Mucosa of rectum (tissue), 2 donors: ENCODE measurements around the gene ZMYND8.

Source experiments
- H3K27ac ChIP-seq, 2 donors: one replicate each; pipeline ENCODE4 v1.7.0; 2013; ENCODE audit warnings: inconsistent platforms in 2 of 2, low read depth in 2 of 2, low read length in 2 of 2
- H3K27me3 ChIP-seq, 2 donors: one replicate each; pipeline ENCODE4 v1.7.0; 2013; ENCODE audit warnings: low read length in 2 of 2; ENCODE audit not compliant: control insufficient read depth in 2 of 2, insufficient read depth in 2 of 2
- H3K36me3 ChIP-seq, 2 donors: one replicate each; pipeline ENCODE4 v1.7.0; 2013; ENCODE audit warnings: low read length in 2 of 2; ENCODE audit not compliant: control insufficient read depth in 2 of 2, insufficient read depth in 2 of 2
- H3K4me1 ChIP-seq, 2 donors: one replicate each; pipeline ENCODE4 v1.7.0; 2013; ENCODE audit warnings: low read length in 2 of 2, mild to moderate bottlenecking in 1 of 2; ENCODE audit not compliant: control insufficient read depth in 2 of 2, insufficient read depth in 2 of 2
- H3K4me3 ChIP-seq, 2 donors: one replicate each; pipeline ENCODE4 v1.7.0; 2013; ENCODE audit warnings: low read length in 2 of 2
- H3K9ac ChIP-seq, 2 donors: one replicate each; pipeline ENCODE4 v1.7.0; 2013; ENCODE audit warnings: low read length in 2 of 2, low read depth in 1 of 2, mild to moderate bottlenecking in 1 of 2
- H3K9me3 ChIP-seq, 2 donors: one replicate each; pipeline ENCODE4 v1.7.0; 2013; ENCODE audit warnings: low read length in 2 of 2; ENCODE audit not compliant: control insufficient read depth in 2 of 2
- donor health status: healthy.
- donor health status: Normal muscosa, but diverticular disease.

Gene ZMYND8

DNA sequence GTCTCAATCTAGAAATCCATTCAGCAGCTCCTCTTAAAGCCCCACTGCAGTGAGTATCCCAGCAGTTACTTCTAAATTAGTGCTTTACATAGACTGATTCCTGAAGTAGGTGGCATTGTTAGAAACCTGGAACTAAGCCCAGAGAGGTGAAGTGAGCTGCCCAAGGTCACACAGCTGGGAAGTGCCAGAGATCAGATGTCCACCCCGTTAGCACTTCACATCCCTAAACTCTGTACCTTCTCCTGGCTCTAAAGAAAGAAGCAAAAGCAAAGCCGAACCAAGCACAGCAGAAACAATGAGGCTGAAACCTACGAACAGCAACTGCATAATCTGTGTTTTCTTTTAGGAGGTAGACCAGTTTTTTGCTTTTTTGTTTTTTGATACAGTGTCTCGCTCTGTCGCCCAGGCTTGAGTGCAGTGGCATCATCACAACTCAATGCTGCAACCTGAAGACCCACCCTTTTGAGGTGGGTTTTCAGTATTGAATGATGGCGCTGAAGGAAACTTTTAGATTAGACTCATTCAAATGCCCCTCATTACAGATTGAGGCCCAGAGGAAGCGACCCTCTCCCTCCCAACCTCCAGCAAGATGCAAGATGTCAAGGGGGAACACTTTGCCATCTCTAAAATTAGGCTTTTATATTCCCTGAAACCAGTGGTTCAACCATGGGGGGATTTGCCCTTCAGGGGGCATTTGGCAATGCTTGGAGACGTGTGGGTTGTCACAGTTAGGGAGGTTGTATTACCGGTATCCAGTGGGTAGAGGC, 3.2 kb upstream of the ZMYND8 start:
- peak overlapping the region; percentile 97 to 98 for H3K27ac ChIP-seq
- H3K4me3 ChIP-seq = peak overlapping the region; percentile 20 to 51
- peaks cover 60 to 65% of the 10 kb centered on the region in 2 donors for H3K4me1 ChIP-seq
- no peaks in the 10 kb centered on the region for H3K27me3 ChIP-seq
- no peaks in the 10 kb centered on the region for H3K36me3 ChIP-seq
- peak overlapping the region; percentile 68 to 87 for H3K9ac ChIP-seq
- no peaks in the 10 kb centered on the region for H3K9me3 ChIP-seq

GRCh38 chr20:47358672-47359529, 2.4 kb upstream of the ZMYND8 start:
- Histone ChIP-seq H3K27me3 (no peaks in the 10 kb centered on the region), H3K27ac (peak overlapping the region; percentile 97 to 98), H3K4me1 (peaks cover 67 to 73% of the 10 kb centered on the region in 2 donors), H3K36me3 (no peaks in the 10 kb centered on the region), H3K4me3 (peak overlapping the region; percentile 51 to 52), H3K9ac (peak overlapping the region; percentile 68 to 87), H3K9me3 (no peaks in the 10 kb centered on the region)

GRCh38 chr20:47358039-47358671, 1.7 kb upstream of the ZMYND8 start:
- Histone ChIP-seq H3K4me1 (peaks cover 73 to 81% of the 10 kb centered on the region in 2 donors), H3K9ac (peak overlapping the region; percentile 87 to 88), H3K36me3 (no peaks in the 10 kb centered on the region), H3K27me3 (no peaks in the 10 kb centered on the region), H3K27ac (peak overlapping the region; percentile 97 to 98), H3K4me3 (peak overlapping the region; percentile 49 to 52), H3K9me3 (no peaks in the 10 kb centered on the region)

- Histone ChIP-seq H3K27ac (peak overlapping the region; percentile 97 to 98), H3K27me3 (no peaks in the 10 kb centered on the region), H3K4me3 (peak overlapping the region; percentile 48 to 49), H3K9me3 (no peaks in the 10 kb centered on the region), H3K36me3 (no peaks in the 10 kb centered on the region), H3K9ac (peak overlapping the region; percentile 87 to 88), H3K4me1 (peaks cover 78 to 88% of the 10 kb centered on the region in 2 donors)
Observed at GRCh38 chr20:47357296-47358038, 968 bp upstream of the ZMYND8 start.

GRCh38 chr20:47356220-47356525, 326 bp downstream of the ZMYND8 start:
- Histone ChIP-seq H3K36me3 (no peaks in the 10 kb centered on the region), H3K27me3 (no peaks in the 10 kb centered on the region), H3K4me3 (peak overlapping the region; percentile 59 to 69), H3K4me1 (peaks cover 86 to 97% of the 10 kb centered on the region in 2 donors), H3K9ac (peak overlapping the region; percentile 69 to 87), H3K27ac (peak overlapping the region; percentile 97 to 98), H3K9me3 (no peaks in the 10 kb centered on the region)

DNA sequence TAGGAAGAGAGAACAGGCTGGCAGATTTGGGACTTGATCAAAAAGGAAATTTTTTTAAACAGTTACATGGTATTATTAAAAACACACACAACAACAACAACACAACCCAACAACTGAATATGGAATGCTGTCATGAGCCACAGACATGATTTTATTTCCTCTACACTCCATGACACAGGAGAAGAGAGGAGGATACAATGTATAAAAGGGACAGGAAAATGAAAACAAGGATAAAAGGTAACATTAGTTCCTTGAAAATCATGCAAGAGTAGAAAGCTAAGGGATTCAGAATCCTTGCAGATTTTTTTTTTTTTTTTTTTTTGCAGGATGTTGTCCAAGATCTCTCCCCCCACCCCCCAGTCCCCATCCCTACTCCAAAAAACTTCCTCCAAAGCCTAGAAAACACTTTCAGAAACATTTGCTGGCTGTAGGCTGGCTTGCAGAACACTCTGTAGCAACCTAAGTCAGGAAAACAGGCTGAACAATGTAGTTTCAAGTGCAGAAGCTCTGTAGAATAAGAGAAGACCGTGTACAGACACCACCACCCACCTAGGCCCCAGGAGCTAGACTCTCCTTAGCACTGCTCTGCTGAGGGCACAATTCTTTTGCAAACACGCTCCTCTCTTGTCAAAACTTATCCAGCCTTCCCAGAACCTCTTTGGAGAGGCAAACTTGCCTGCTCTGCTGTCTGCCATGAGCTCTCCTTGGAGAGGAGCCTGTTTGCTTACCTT, 845 bp downstream of the ZMYND8 start:
- Histone ChIP-seq H3K27ac (peak overlapping the region; percentile 97 to 98), H3K4me3 (peak overlapping the region; percentile 59 to 69), H3K9ac (peak overlapping the region; percentile 72 to 87), H3K9me3 (no peaks in the 10 kb centered on the region), H3K27me3 (no peaks in the 10 kb centered on the region), H3K4me1 (peaks cover 81 to 96% of the 10 kb centered on the region in 2 donors), H3K36me3 (no peaks in the 10 kb centered on the region)

DNA sequence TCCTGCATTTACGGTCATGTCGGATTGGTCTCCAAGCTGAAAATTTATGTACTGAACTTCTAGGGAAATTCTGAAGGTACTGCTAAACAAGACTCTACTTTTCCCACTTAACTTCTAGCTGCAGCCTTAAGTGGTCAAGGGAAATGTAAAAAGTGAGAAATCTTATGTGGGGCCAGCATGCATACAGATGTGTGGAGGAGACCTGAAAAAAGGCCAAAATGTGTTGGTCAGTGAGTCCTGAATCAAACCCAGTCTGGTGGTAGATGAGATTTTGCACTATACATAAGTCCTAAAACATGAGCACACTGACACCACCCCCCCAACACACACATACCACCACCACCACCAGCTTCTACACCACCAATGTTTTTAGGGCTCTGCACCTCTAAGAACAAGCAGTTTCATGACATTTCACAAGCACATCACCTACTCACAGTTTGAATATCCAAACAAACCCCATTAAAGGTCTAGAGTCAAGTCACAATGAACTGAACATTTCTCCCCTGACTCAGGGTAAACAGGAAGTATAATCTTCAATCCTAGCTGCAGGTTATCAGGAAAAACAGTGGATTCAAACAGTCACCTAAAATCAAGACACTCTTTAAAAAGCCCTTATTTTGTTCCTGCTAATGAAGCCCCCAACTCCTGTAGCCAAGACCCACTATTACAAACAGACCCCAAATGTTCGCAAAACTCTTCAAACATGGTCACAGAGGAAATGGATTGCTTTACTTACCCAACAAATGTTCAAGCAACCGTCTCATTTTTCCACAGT, 1.6 kb downstream of the ZMYND8 start:
- Histone ChIP-seq H3K9me3 (no peaks in the 10 kb centered on the region), H3K9ac (peak overlapping the region; percentile 72 to 87), H3K27me3 (no peaks in the 10 kb centered on the region), H3K4me1 (peaks cover 75 to 91% of the 10 kb centered on the region in 2 donors), H3K4me3 (peak overlapping the region; percentile 59 to 69), H3K36me3 (no peaks in the 10 kb centered on the region), H3K27ac (peak overlapping the region; percentile 97 to 98)

- peak overlapping the region; percentile 59 to 69 for H3K4me3 ChIP-seq
- H3K36me3 ChIP-seq = peaks cover 0 to 3% of the 10 kb centered on the region in 2 donors
- no peaks in the 10 kb centered on the region for H3K9me3 ChIP-seq
- peak overlapping the region; percentile 97 to 98 for H3K27ac ChIP-seq
- H3K4me1 ChIP-seq = peaks cover 73 to 90% of the 10 kb centered on the region in 2 donors
- peak overlapping the region; percentile 72 to 87 for H3K9ac ChIP-seq
- no peaks in the 10 kb centered on the region for H3K27me3 ChIP-seq
Observed at GRCh38 chr20:47354464-47354713, 2.1 kb downstream of the ZMYND8 start.
